ENCODE data around the gene SLC22A23. TPM values are rescaled to one million over a fixed set of nuclear protein-coding genes. Genes with fewer than 3 reads are reported as not detected.

SLC22A23 gene
- total and polyA plus RNA-seq, 2 of the 4 experiments (the other 2 are of a cell fraction): 0.72 to 1.6 TPM

DNA sequence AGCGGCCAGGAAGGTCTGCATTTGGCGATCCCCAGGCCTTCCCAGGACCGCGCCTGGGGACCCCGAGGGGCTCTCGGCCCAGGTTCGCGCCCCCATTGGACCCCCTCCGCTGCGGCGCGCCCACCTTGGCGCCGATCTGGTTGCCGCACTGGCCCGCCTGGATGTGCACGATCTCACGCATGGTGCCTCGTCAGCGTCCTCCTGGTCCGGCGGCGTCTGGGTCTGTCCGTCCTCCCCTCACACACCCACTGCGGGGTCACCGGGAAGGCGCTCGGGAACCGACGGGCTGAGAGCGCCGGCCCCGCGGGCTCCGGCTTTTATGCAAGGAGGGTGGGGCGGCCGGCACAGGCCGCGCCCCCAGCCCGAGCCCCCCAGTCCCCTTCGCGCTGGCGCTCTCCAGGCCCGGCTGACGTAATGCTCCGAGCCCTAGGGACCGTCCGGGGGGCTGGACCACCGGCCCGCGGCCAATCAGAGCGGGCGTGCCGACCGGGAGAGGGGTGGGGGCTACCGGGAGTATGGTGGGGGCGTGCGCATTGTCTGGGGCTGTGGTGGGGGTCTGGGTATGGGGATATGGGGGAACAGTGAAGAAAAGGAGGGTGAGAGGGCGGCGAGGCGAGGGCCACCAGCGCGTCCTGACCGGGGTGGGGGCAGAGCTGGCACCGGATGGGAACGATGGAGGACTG is 229.3 kb downstream of the SLC22A23 start, which contains the start of gene TUBB2B:
TSS of gene TUBB2B (minus strand) at position 291 of the 683 bp plus-strand sequence. CDS start at position 181, 110 bp downstream.
- H2AK5ac ChIP-seq (ENCODE audit: low read depth, low read length): peak within 1 kb of the TSS; percentile 39; the same call in 1 of the 2 replicates
- WGBS, 2 experiments (ENCODE audit: extremely low coverage in 2 of 2, insufficient read length in 1 of 2): 2% methylated on average over 31 of the region's 66 CpGs; no CpG with 5 or more reads in 1 of the 2 experiments
- H3K4me3 ChIP-seq (ENCODE audit: insufficient read depth, low read depth, low read length): peak within 1 kb of the TSS; percentile 42
- H3K14ac ChIP-seq (replicated peaks; ENCODE audit: low read depth, low read length): no peak within 1 kb of the TSS
- H2BK5ac ChIP-seq (ENCODE audit: low read depth, low read length, poor library complexity, severe bottlenecking): no peak within 1 kb of the TSS
- in situ Hi-C loops (cut with MboI; ENCODE audit: low sequenced_read_pairs): no loop called here
- DNase-seq: peak; percentile 37
- no peak within 1 kb of the TSS for H4K91ac ChIP-seq (ENCODE audit: insufficient read depth, low read depth, low read length)
- H3K23ac ChIP-seq (ENCODE audit: low read depth, low read length): no peak within 1 kb of the TSS
- TF ChIP-seq RCOR1 (IDR thresholded peaks at IDR 0.05; ENCODE audit: insufficient replicate concordance, low read length): no peak
- no peak for TF ChIP-seq CHD1 (IDR thresholded peaks at IDR 0.05; ENCODE audit: low read depth, low read length)
- TF ChIP-seq SMC3 (IDR thresholded peaks at IDR 0.05; ENCODE audit: low read depth, low read length): no peak
- TF ChIP-seq POLR2A (IDR thresholded peaks at IDR 0.05; ENCODE audit: low read depth, low read length): peak; percentile 65; the same call in 1 of the 2 replicates
- TF ChIP-seq RFX5 (IDR thresholded peaks at IDR 0.05; ENCODE audit: low read depth, low read length): no peak
- H3K36me3 ChIP-seq (ENCODE audit: control insufficient read depth, insufficient read depth, low read length): no peaks in the 10 kb centered on the region
- peaks cover 9% of the 10 kb centered on the region; the same call in 1 of the 2 replicates for H4K20me1 ChIP-seq (ENCODE audit: insufficient read depth, low read length)
- H2BK20ac ChIP-seq (ENCODE audit: low read depth, low read length): no peak within 1 kb of the TSS; the same call in 1 of the 2 replicates
- POLR2A ChIA-PET (ENCODE audit: unreplicated experiment): no interaction called here
- peaks cover 40% of the 10 kb centered on the region for H3K27me3 ChIP-seq (ENCODE audit: control insufficient read depth, insufficient read depth, low read length)
- H2AFZ ChIP-seq (replicated peaks; ENCODE audit: low read length, poor library complexity): peak within 1 kb of the TSS; percentile 77
- H3K9ac ChIP-seq (ENCODE audit: low read depth, low read length): peak within 1 kb of the TSS; percentile 21
- no peak within 1 kb of the TSS for H3K56ac ChIP-seq (ENCODE audit: extremely low read depth, insufficient read depth, low read length)
- no peak within 1 kb of the TSS for H3K27ac ChIP-seq (ENCODE audit: insufficient read depth, low read length)
- H2BK15ac ChIP-seq (ENCODE audit: low read depth, low read length): no peak within 1 kb of the TSS; the same call in 2 of the 3 replicates
- H4K5ac ChIP-seq (ENCODE audit: low read depth, low read length): no peak within 1 kb of the TSS
- H3K9me1 ChIP-seq (ENCODE audit: insufficient read depth, low read length): peaks cover 7% of the 10 kb centered on the region; the same call in 1 of the 2 replicates
- peaks cover 2% of the 10 kb centered on the region; the same call in 1 of the 2 replicates for H3K9me3 ChIP-seq (ENCODE audit: control insufficient read depth, insufficient read depth, low read length)
- H3K4me1 ChIP-seq (ENCODE audit: control insufficient read depth, insufficient read depth, low read length): peaks cover 3% of the 10 kb centered on the region; the same call in 1 of the 2 replicates
- H2BK120ac ChIP-seq (ENCODE audit: low read depth, low read length): no peak within 1 kb of the TSS
- intact Hi-C loops (cut with micrococcal nuclease): no loop called here
- H3K79me1 ChIP-seq (ENCODE audit: low read depth in 1 of 2, low read length in 2 of 2): peaks cover 0 to 4% of the 10 kb centered on the region in 2 experiments; a peak in 1 of 4 replicates
- ATAC-seq (ENCODE audit: low read depth): peak; percentile 38
- H3K18ac ChIP-seq (ENCODE audit: low read depth, low read length): no peak within 1 kb of the TSS
- CTCF ChIA-PET: no interaction called here
- H2AK9ac ChIP-seq (replicated peaks; ENCODE audit: low read depth, low read length, poor library complexity): peak within 1 kb of the TSS; percentile 83
- no peak within 1 kb of the TSS for H4K8ac ChIP-seq (ENCODE audit: low read depth in 2 of 2, low read length in 2 of 2)
- BruUV-seq (replicated peaks): no TSS peak
- peak within 1 kb of the TSS; percentile 79 for H3K4me2 ChIP-seq (ENCODE audit: low read depth, low read length)
- dilution Hi-C loops (cut with HindIII; ENCODE audit: low sequenced_read_pairs, unreplicated experiment): no loop called here
- peak within 1 kb of the TSS; percentile 19; the same call in 1 of the 2 replicates for H3K4ac ChIP-seq (ENCODE audit: low read depth, low read length)
